ENCODE data around the gene CFAP97. TPM values are rescaled to one million over a fixed set of nuclear protein-coding genes. Genes with fewer than 3 reads are reported as not detected.
"Not testable (repeated sequence)": the region's sequence is repeated elsewhere in the genome, so short reads cannot be mapped to it uniquely, and the experiment has no call there.

CFAP97 gene
- total RNA-seq, 2 donors from 2014 or later, result 17.1 to 19.5 TPM

DNA sequence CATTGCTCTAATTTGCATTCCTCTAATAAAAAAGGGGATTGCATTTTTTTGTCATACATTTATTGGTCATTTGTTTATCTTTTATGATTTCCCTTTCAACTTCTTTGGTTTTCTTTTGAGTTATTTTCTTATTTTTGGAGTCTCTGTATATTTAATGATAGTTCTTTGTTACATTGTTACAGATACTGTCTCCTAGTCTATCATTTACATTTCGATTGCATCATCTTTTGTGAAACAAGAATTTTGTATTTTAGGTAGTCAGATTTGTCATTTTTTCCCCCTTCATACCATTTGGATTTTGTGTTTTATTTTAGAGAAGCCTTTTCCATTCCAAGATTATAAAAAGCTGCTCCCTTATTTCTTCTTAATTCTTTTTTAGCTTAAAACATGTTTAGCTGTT is 42.7 kb upstream of the CFAP97 start:
- WGBS, 2 donors, result 90 to 93% methylated on average over 1 of the region's 1 CpG
- TF ChIP-seq POLR2A (IDR thresholded peaks at IDR 0.05), result no peak
- TF ChIP-seq, protein P1, sequence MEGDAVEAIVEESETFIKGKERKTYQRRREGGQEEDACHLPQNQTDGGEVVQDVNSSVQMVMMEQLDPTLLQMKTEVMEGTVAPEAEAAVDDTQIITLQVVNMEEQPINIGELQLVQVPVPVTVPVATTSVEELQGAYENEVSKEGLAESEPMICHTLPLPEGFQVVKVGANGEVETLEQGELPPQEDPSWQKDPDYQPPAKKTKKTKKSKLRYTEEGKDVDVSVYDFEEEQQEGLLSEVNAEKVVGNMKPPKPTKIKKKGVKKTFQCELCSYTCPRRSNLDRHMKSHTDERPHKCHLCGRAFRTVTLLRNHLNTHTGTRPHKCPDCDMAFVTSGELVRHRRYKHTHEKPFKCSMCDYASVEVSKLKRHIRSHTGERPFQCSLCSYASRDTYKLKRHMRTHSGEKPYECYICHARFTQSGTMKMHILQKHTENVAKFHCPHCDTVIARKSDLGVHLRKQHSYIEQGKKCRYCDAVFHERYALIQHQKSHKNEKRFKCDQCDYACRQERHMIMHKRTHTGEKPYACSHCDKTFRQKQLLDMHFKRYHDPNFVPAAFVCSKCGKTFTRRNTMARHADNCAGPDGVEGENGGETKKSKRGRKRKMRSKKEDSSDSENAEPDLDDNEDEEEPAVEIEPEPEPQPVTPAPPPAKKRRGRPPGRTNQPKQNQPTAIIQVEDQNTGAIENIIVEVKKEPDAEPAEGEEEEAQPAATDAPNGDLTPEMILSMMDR (IDR thresholded peaks at IDR 0.05), result no peak
- no peak overlapping the region for H3K27ac ChIP-seq
- ATAC-seq (no peak), DNase-seq (no peak)
- H3K27me3 ChIP-seq, result no peaks in the 10 kb centered on the region
- H3K4me3 ChIP-seq, result no peak overlapping the region
- H3K4me1 ChIP-seq, result peaks cover 6% of the 10 kb centered on the region
- H3K36me3 ChIP-seq (replicated peaks in 1 of 2; ENCODE audit: insufficient read depth in 1 of 2, low read depth in 2 of 2), result no peaks in the 10 kb centered on the region
- H3K9me3 ChIP-seq, result no peaks in the 10 kb centered on the region
- intact Hi-C loops (cut with DNase I), result no loop called here

DNA sequence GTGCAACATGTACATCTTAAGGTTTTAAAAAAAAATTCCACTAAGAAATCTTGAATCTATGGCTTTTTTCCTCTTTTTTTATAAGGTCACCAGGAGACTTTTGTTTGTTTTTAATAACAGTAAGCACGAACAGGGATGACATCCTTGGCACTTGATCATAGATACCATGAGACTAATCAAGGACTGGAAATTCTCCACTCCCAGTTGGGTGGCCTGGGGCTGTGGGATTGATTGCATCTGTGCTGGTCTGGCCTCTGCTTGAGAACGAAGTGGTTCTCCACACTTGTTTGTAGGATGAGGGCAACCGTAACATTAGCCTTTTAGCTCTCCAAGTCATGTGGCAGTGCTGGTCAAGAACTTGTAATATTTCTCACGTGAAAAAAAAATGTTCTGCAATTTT is 41.0 kb upstream of the CFAP97 start:
- Histone ChIP-seq H3K27me3 (no peaks in the 10 kb centered on the region), H3K4me3 (no peak overlapping the region), H3K4me1 (peaks cover 6% of the 10 kb centered on the region), H3K27ac (no peak overlapping the region), H3K36me3 (replicated peaks in 1 of 2; ENCODE audit: insufficient read depth in 1 of 2, low read depth in 2 of 2) (no peaks in the 10 kb centered on the region), H3K9me3 (no peaks in the 10 kb centered on the region)
- TF ChIP-seq, protein P1 (IDR thresholded peaks at IDR 0.05), result no peak
- TF ChIP-seq POLR2A (IDR thresholded peaks at IDR 0.05), result no peak
- WGBS, 2 donors, result 31 to 33% methylated on average over 4 of the region's 4 CpGs
- intact Hi-C loops (cut with DNase I), result no loop called here
- DNase-seq (no peak), ATAC-seq (no peak)

- TF ChIP-seq POLR2A (IDR thresholded peaks at IDR 0.05), result no peak
- TF ChIP-seq, protein P1 (IDR thresholded peaks at IDR 0.05), result no peak
- intact Hi-C loops (cut with DNase I), result no loop called here
- Histone ChIP-seq H3K27ac (no peak overlapping the region), H3K4me3 (no peak overlapping the region), H3K9me3 (no peaks in the 10 kb centered on the region), H3K4me1 (peaks cover 6% of the 10 kb centered on the region), H3K27me3 (no peaks in the 10 kb centered on the region), H3K36me3 (replicated peaks in 1 of 2; ENCODE audit: insufficient read depth in 1 of 2, low read depth in 2 of 2) (no peaks in the 10 kb centered on the region)
- no peak for ATAC-seq
- no peak for DNase-seq
- 95 to 96% methylated on average over 4 of the region's 4 CpGs for WGBS, 2 donors
Observed at GRCh38 chr4:185243879-185244278, 40.1 kb upstream of the CFAP97 start.

DNA sequence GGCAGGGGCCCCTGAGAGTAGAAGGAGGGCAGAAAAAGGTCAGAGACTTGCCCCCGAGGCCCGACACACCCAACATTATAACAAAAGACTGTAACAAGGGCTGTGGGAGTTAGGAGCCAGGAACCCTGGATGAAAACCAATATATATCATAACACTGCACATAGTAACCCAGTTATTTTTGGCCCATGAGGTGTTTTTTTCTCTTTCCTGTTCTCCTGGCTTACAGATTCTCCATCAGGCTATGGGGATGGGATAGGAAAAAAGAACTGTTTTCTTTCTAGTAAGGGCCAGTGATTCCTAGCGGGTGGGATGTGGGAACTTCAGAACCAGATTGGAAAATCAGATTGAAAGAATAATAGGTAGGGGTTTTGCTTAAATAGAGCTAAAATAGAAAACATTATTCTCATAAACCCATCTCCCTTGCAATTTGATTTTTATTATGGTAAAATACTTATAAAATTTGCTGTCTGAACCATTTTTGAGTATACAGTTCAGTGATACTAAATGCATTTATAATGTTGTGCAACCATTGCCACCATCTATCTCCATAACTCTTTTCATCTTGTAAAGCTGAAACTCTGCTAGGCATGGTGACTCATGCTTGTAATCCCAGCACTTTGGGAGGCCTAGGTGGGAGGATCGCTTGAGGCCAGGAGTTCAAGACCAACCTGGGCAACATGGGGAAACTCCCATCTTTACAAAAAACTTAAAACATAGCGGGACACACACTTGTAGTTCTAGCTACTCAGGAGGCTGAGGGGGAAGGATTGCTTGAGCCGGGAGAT is 39.1 kb upstream of the CFAP97 start:
- DNase-seq, result no peak
- Histone ChIP-seq H3K4me3 (no peak overlapping the region), H3K4me1 (peaks cover 6% of the 10 kb centered on the region), H3K27me3 (no peaks in the 10 kb centered on the region), H3K36me3 (replicated peaks in 1 of 2; ENCODE audit: insufficient read depth in 1 of 2, low read depth in 2 of 2) (no peaks in the 10 kb centered on the region), H3K9me3 (no peaks in the 10 kb centered on the region), H3K27ac (no peak overlapping the region)
- ATAC-seq, result no peak
- 88 to 94% methylated on average over 6 of the region's 6 CpGs for WGBS, 2 donors
- TF ChIP-seq, protein P1 (IDR thresholded peaks at IDR 0.05), result no peak
- TF ChIP-seq POLR2A (IDR thresholded peaks at IDR 0.05), result no peak
- intact Hi-C loops (cut with DNase I), result no loop called here

DNA sequence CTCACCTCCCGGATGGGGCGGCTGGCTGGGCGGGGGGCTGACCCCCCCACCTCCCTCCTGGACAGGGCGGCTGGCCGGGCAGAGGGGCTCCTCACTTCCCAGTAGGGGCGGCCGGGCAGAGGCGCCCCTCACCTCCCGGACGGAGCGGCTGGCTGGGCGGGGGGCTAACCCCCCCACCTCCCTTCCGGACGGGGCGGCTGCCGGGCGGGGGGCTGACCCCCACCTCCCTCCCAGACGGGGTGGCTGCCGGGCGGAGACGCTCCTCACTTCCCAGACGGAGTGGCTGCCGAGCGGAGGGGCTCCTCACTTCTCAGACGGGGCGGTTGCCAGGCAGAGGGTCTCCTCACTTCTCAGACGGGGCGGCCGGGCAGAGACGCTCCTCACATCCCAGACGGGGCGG is 36.7 kb upstream of the CFAP97 start:
- H3K9me3 ChIP-seq; H3K27ac ChIP-seq; H3K36me3 ChIP-seq (replicated peaks in 1 of 2; ENCODE audit: insufficient read depth in 1 of 2, low read depth in 2 of 2); H3K27me3 ChIP-seq; DNase-seq; intact Hi-C loops (cut with DNase I); ATAC-seq; H3K4me3 ChIP-seq: not testable (repeated sequence)
- 77% methylated on average over 3 of the region's 32 CpGs; no CpG with 5 or more reads in 1 of the 2 donors for WGBS, 2 donors
- peaks cover 13% of the 10 kb centered on the region for H3K4me1 ChIP-seq

Data from body of pancreas (tissue), 4 donors.